Heart left ventricle (tissue), 16 donors: ENCODE results near the gene KIFC1. TPM values are rescaled to one million over a fixed set of nuclear protein-coding genes. Genes with fewer than 3 reads are reported as not detected.

Source experiments
- ATAC-seq, 4 donors: fragments of 200-7000 bp; cut with Tn5 transposase; one replicate each; pipeline ENCODE4 v1.9.1; 2020 to 2022; ENCODE audit warnings: moderate library complexity in 4 of 4, mild to moderate bottlenecking in 3 of 4, moderate number of reproducible peaks in 1 of 4
- DNase-seq, 5 donors: peaks; one replicate each; pipeline ENCODE4 v3.0.0-alpha.2; 2020
- H3K27ac ChIP-seq, 12 donors: fragments of 200-600 bp; sonication (generic) in 4 of 12; one replicate each; pipeline versions ENCODE4 v1.5.0 to v1.8.0; 2016 to 2022; ENCODE audit warnings: mild to moderate bottlenecking in 2 of 12
- H3K27me3 ChIP-seq, 9 donors: fragments of 200-600 bp; sonication (generic) in 2 of 9; one replicate each; pipeline versions ENCODE4 v1.5.1 to v1.8.0; 2016 to 2022; ENCODE audit warnings: mild to moderate bottlenecking in 3 of 9
- H3K36me3 ChIP-seq, 9 donors: fragments of 200-600 bp; sonication (generic) in 2 of 9; one replicate each; pipeline versions ENCODE4 v1.5.0 to v1.8.0; 2018 to 2022; ENCODE audit warnings: mild to moderate bottlenecking in 2 of 9
- H3K4me1 ChIP-seq, 12 donors: fragments of 200-600 bp; sonication (generic) in 4 of 12; one replicate each; pipeline versions ENCODE4 v1.5.0 to v1.8.0; 2016 to 2022; ENCODE audit warnings: mild to moderate bottlenecking in 3 of 12
- H3K4me3 ChIP-seq, 12 donors: fragments of 200-600 bp; sonication (generic) in 4 of 12; one replicate each; pipeline versions ENCODE4 v1.5.0 to v1.8.0; 2017 to 2022; ENCODE audit warnings: mild to moderate bottlenecking in 9 of 12, moderate library complexity in 4 of 12
- H3K9me3 ChIP-seq, 12 donors: fragments of 200-600 bp; sonication (generic) in 4 of 12; one replicate each; pipeline versions ENCODE4 v1.5.0 to v1.8.0; 2016 to 2022; ENCODE audit warnings: mild to moderate bottlenecking in 1 of 12
- CTCF ChIP-seq, 12 donors: fragments of 200-600 bp; sonication (generic) in 4 of 12; IDR thresholded peaks; one replicate each; pipeline versions ENCODE4 v1.5.0 to v1.8.0; 2018 to 2022; ENCODE audit warnings: antibody characterized with exemption in 12 of 12, mild to moderate bottlenecking in 5 of 12
- POLR2A ChIP-seq, 2 donors: fragments of 450-650 bp; IDR thresholded peaks; one replicate each; pipeline ENCODE4 v1.6.1; 2017; ENCODE audit warnings: antibody characterized with exemption in 2 of 2, mild to moderate bottlenecking in 2 of 2, moderate library complexity in 2 of 2
- WGBS, 4 donors: extraction: QIAGEN DNeasy Blood & Tissue Kit in 2 of 4; methylation state at CpG; one replicate each; pipeline versions ENCODE4 v1.1.5 to v1.1.7; 2013 to 2018; 5-methylcytosine and 5-hydroxymethylcytosine counted together
- intact Hi-C, 10 donors: fragments of 100-400 bp; cut with DNase I; formaldehyde crosslinking; loops; one replicate each; pipeline versions ENCODE4 v1.11.1 to v1.14.2; 2022
- polyA plus RNA-seq, 2 donors: library from polyadenylated mRNA; stranded (reverse); fragments of 200-250 nt; gene quantifications; one replicate each; pipeline ENCODE4 v1.2.3, GENCODE V29; 2013
- total RNA-seq, 9 donors: library from RNA; depleted of rRNA in 2 of 9; stranded (reverse); fragments of >200 nt in 2 of 9; fragmentation: NEBNext Ultra II Directional in 3 of 9; extraction: Animal tissue kit (Norgen Biotek cat#: 25700) in 3 of 9; gene quantifications; one replicate each; pipeline versions ENCODE4 v1.1.0 to v1.2.4, GENCODE V29; 2016 to 2023
- donor health status: ischemic (EF 13 %, LVEDD 7.1; RV severe dilation, severe dysfunction).
- donor health status: healthy with polysubstance abuse.
- donor health status: DM: no; HTN: yes; CAD: no.
- donor health status: DM: no; HTN: no; CAD: no.
- donor health status: ischemic (EF 25% LVEDD 6.9; RV normal size, moderate dysfunction).
- donor health status: ischemic (EF 25% LVEDD 5.7; RV mildly dilated, moderate dysfunction).
- donor health status: healthy.
- donor health status: DM: yes; HTN: yes; CAD: no.
- donor health status: ischemic (EF 35%, LVEDD 5.7; RV mildly dilated, moderate dysfunction).
- donor health status: nonischemic (EF 11% LVEDD 7.7; RV severe dilation, severe dysfunction).
- donor health status: DM: yes; HTN: yes; CAD: no.
- donor health status: PGD.
- donor health status: ischemic (EF 29% LVEDD 5.4; RV normal size, mild dysfunction).
- donor health status: nonischemic (EF 23%, LVEDD 6.1; RV moderate dilation, normal function).

Gene KIFC1
- total and polyA plus RNA-seq, 11 donors = 0.04 to 7.0 (median 0.69) TPM; not detected in 3

GRCh38 chr6:33390767-33391277 lies 801 bp upstream of the KIFC1 start:
- peaks cover 4 to 19% (median 8%) of the 10 kb centered on the region in 12 donors for H3K4me1 ChIP-seq
- no peak for ATAC-seq
- 75 to 78% (median 77%) methylated on average over 9 of the region's 9 CpGs for WGBS, 4 donors
- H3K9me3 ChIP-seq = no peaks in the 10 kb centered on the region
- no peak for DNase-seq
- H3K4me3 ChIP-seq = peak overlapping the region in 11 of 12 donors; percentile 4 to 72 (median 57)
- intact Hi-C loops = loop anchor here in 7 of 10 donors (1.0 to 5.0 kb wide), 7 partner anchors 19 to 63 kb away; partner anchors contain the start of genes CUTA (in 1 of the 7), PHF1 (in 1 of the 7) and ZBTB9 (in 1 of the 7)
- peak overlapping the region; percentile 14 to 93 (median 88) for H3K27ac ChIP-seq
- no peaks in the 10 kb centered on the region for H3K27me3 ChIP-seq
- TF ChIP-seq CTCF (IDR thresholded peaks at IDR 0.05) = no peak
- no peak for TF ChIP-seq POLR2A (IDR thresholded peaks at IDR 0.05)
- H3K36me3 ChIP-seq = no peaks in the 10 kb centered on the region

DNA sequence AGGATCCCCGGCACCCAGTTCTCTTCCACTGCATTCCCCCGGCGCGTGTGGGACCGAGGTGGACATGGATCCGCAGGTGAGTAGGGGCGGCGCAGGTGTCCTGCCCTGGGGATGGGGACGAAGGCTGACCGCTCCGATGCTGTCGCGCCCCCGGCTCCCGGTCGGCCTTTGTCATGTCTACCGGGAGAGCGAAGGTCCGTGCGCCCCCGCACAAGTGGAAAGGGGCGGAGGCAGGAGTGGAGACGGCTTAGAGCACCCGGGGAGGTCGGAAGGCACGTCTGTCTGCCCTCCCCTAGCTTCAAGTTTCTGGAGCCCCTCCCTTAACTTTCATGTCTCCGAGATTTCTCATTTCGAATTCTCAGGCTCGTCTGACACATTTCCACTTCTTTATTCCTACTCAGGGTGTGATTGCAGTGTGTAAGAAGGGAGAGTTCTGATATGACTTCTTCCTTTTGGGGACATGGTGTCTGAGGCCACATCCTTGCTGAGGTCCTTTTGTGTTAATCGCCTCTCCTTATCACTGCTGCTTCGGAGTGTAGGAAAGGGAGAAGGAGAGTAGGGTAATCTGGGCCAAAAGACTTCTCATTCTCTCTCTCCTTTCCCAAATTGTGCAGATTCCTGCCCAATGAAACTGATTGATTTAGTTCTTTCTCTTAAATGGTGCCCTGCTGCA lies 435 bp downstream of the KIFC1 start:
- peak overlapping the region in 11 of 12 donors; percentile 38 to 72 (median 59) for H3K4me3 ChIP-seq
- no peak for DNase-seq
- peak overlapping the region in 8 of 12 donors; percentile 34 to 93 (median 86) for H3K27ac ChIP-seq
- H3K36me3 ChIP-seq = no peaks in the 10 kb centered on the region
- peak in 1 of 4 donors; percentile 3 for ATAC-seq
- intact Hi-C loops = loop anchor here in 7 of 10 donors (1.0 to 5.0 kb wide), 7 partner anchors 18 to 62 kb away; partner anchors contain the start of genes CUTA (in 1 of the 7), PHF1 (in 1 of the 7) and ZBTB9 (in 1 of the 7)
- TF ChIP-seq CTCF (IDR thresholded peaks at IDR 0.05) = no peak
- no peak for TF ChIP-seq POLR2A (IDR thresholded peaks at IDR 0.05)
- no peaks in the 10 kb centered on the region for H3K9me3 ChIP-seq
- no peaks in the 10 kb centered on the region for H3K27me3 ChIP-seq
- 0 to 1% (median 1%) methylated on average over 25 to 31 of the region's 31 CpGs for WGBS, 4 donors
- peaks cover 4 to 19% (median 8%) of the 10 kb centered on the region in 12 donors for H3K4me1 ChIP-seq

DNA sequence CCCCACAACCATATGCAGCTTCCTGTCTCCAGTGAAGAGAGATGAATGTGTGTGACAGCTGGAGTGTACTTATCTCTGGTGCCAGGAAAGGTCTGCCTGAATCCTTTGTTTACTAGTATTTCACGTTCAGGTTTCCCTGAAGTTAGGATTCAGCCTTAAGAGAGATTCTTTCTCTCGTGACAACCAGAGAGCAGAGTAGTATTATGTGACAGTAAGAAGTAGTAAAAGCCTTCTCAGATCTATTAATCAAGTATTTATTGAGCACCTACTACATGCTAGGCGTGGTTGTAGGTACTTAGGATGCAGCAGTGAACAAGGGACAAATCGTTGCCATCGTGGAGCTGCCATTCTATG lies 949 bp downstream of the KIFC1 start:
- H3K4me1 ChIP-seq = peaks cover 4 to 19% (median 8%) of the 10 kb centered on the region in 12 donors
- WGBS, 4 donors = 42 to 48% (median 44%) methylated on average over 5 of the region's 5 CpGs
- TF ChIP-seq CTCF (IDR thresholded peaks at IDR 0.05) = no peak
- TF ChIP-seq POLR2A (IDR thresholded peaks at IDR 0.05) = no peak
- H3K27me3 ChIP-seq = no peaks in the 10 kb centered on the region
- no peaks in the 10 kb centered on the region for H3K9me3 ChIP-seq
- DNase-seq (no peak), ATAC-seq (no peak)
- no peaks in the 10 kb centered on the region for H3K36me3 ChIP-seq
- H3K4me3 ChIP-seq = peak overlapping the region in 3 of 12 donors; percentile 57 to 72 (median 69)
- peak overlapping the region in 1 of 12 donors; percentile 93 for H3K27ac ChIP-seq
- intact Hi-C loops = loop anchor here in 1 of 10 donors (5.0 kb wide), 1 partner anchor 35 kb away; no protein-coding TSS in a partner anchor

- Histone ChIP-seq H3K27ac (no peak overlapping the region), H3K4me1 (peaks cover 4 to 19% (median 8%) of the 10 kb centered on the region in 12 donors), H3K27me3 (no peaks in the 10 kb centered on the region), H3K36me3 (no peaks in the 10 kb centered on the region), H3K9me3 (no peaks in the 10 kb centered on the region), H3K4me3 (peak overlapping the region in 1 of 12 donors; percentile 69)
- intact Hi-C loops = loop anchor here in 1 of 10 donors (5.0 kb wide), 1 partner anchor 34 kb away; no protein-coding TSS in a partner anchor
- DNase-seq (no peak), ATAC-seq (no peak)
- 54 to 62% (median 55%) methylated on average over 3 of the region's 3 CpGs for WGBS, 4 donors
- no peak for TF ChIP-seq POLR2A (IDR thresholded peaks at IDR 0.05)
- no peak for TF ChIP-seq CTCF (IDR thresholded peaks at IDR 0.05)
These were observed 1.4 kb downstream of the KIFC1 start for GRCh38 chr6:33392979-33393378.
